GM19193 (cell line): Measurements from ENCODE around the gene FAP.

Experiments
- POLR2A ChIP-seq: IDR thresholded peaks from 4 replicates; pipeline ENCODE4 v1.6.1; 2011; ENCODE audit not compliant: insufficient read depth, insufficient read length; ENCODE audit errors: extremely low read depth

The FAP gene

GRCh38 chr2:162172802-162173370, 70.4 kb downstream of the FAP start:
- no peak for TF ChIP-seq POLR2A

GRCh38 chr2:162166745-162167144, 76.5 kb downstream of the FAP start:
- no peak for TF ChIP-seq POLR2A

DNA sequence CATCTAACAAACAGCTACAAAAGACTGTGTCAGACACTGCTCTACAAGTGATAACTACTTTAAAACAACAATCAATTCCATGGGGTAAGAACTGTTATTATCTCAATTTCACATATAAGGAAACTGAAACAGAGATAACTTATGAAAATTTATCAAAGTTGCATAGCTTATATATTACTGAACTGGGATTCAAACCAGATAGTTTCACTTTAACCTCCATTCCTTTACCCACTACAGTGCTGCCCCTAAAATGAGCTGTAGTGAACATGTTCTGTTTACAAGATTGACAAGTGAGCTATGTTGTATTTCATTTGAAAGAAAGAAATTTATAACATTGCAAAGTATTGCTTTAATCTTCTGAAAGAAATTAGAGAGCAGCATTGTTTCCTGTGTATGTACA, 77.1 kb downstream of the FAP start:
- TF ChIP-seq POLR2A: no peak

DNA sequence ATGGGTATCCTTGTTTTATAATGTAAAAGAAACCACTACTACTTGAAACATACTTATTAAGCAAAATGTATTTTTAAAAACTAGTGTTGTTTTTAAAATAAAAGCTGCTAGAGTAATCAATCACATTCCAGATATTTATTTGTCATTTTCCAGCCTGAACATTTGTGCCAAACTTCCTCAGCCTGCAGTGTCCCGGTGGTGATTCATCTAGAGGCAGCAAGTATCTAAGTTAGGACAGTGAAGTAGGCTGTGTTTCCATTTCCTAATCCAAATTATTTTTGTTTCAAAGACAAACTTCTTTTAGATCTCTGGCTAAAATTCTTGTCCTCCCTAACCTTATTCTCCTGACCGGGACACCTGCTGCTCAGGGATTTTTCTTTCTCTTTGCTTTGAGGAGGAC, 78.4 kb downstream of the FAP start:
- no peak for TF ChIP-seq POLR2A

DNA sequence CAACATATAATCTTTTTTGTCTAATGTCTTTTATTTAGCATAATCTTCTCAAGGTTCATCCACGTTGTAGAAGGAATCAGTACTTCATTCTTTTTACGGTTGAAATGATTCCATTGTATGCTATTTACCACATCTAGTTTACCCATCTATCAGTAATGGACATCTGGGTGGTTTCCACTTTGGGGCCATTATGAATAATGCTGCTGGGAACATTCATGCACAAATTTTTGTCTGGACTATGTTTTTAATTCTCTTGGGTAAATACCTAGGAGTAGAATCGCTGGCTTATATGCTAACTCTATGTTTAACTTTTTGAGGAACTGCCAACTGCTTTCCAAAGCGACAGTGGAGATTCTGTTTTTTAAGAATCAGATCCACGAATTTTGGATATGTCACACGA, 83.8 kb downstream of the FAP start:
- TF ChIP-seq POLR2A: no peak

DNA sequence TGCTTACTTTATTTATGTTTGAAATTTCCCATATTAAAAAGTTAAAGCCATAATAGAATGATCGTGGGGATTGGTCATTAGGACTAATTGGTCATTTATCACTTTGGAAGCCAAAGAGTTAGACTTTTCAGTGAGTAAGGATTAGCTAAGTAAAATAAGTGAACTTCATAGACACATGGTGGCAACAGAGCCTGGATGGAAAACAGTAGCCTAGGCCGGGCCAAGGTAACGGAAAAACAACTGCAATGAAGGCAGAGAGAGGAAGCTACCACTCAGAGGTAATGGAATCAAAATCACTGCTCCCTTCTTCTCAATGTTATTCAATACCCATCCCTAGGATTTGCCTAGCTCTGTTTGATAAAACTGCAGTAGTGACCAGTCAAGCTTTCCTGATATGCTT, 87.1 kb downstream of the FAP start:
- no peak for TF ChIP-seq POLR2A

GRCh38 chr2:162155093-162155492, 88.2 kb downstream of the FAP start:
- no peak for TF ChIP-seq POLR2A

DNA sequence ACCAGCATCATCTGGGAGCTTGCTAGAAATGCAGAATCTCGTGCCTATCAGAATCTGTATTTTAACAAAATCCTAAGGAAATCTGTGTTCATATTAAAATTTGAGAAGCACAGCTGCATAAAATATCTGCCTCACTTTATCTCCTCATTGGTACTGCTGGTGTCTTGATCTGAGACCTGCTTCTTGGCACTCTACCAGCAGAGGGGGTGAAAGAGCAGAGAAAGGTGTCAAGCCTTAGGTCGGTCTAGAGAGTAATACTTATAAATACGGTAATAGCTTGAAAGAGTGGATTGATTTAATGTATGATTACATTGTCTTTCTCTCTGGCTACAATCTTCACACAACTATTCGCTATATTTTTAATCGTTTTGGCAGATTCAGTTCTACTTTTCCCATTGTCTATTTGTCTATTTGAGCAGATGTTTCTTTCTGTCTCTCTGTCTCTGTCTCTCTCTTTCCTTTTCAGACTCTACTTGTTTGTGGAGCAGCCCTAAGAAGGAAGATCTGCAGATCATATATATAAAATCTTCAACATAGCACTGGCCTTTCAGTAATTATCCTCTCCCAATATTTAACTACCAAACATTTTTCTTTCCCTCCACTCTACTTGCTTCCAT, 89.5 kb downstream of the FAP start:
- TF ChIP-seq POLR2A: no peak

GRCh38 chr2:162152147-162152546, 91.1 kb downstream of the FAP start, which contains the start of gene GCG:
TSS of gene GCG (minus strand) at chr2:162152247. CDS start at chr2:162149178, 3,069 bp downstream.
- no peak for TF ChIP-seq POLR2A

- no peak for TF ChIP-seq POLR2A
Measured at GRCh38 chr2:162149940-162150339, 93.3 kb downstream of the FAP start.

DNA sequence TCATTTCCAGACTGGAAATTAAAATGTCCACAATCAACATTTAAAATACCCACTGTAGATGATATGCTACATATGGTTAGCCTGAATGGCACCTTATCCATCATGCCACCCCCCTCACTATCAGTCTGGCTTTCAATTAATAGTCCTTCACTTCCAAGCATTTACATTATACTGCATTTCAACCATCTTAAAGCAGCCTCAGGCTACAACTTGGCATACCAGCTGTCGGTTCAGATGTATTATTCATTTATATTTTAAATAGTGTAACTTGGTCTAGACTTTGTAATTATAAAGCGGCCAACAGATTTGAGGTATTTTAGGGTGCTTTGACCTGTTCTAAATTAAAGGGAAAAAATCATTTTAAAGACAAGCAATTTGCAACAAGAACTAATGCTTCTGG, 93.8 kb downstream of the FAP start:
- TF ChIP-seq POLR2A: no peak

GRCh38 chr2:162148956-162149355, 94.3 kb downstream of the FAP start:
- no peak for TF ChIP-seq POLR2A

- TF ChIP-seq POLR2A: no peak
Measured at GRCh38 chr2:162143969-162144368, 99.3 kb downstream of the FAP start.

DNA sequence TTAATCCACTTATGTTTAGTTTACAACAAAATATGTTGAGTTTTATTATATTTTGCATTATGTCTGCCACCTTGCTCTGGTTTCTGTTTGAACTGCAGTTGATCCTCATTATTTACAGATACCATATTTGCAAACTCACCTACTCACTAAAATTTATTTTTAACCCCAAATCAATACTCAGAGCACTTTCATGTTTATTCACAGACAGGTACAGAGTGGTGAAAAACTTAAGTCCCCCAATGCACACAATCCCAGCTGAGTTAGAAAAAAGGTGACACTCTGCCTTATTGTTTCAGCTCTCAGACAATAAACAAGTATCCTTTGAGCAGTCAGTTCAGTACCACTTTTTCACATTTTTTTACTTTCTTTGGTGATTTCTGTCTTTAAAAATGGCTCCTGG, 104.9 kb downstream of the FAP start:
- TF ChIP-seq POLR2A: no peak

GRCh38 chr2:162127422-162127821, 115.8 kb downstream of the FAP start:
- no peak for TF ChIP-seq POLR2A

DNA sequence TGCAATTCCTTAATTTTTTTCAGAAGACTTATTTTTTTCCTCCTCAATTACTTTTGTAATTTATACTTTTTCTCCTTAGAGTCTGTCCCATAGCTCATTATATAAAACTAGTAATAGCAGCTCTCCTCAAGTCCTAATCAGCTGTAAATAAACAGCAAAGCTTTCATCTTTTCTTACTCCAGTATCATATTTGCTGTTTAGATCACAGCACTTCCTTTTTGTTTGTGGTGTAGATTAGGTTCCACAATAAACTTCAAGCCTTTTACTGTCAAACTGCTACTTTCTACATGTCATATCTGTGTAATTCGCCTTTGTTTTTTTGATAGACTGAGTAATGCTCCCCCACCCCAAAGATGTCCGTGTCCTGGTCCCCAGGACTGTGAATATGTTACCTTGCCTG, 116.7 kb downstream of the FAP start:
- TF ChIP-seq POLR2A: no peak

DNA sequence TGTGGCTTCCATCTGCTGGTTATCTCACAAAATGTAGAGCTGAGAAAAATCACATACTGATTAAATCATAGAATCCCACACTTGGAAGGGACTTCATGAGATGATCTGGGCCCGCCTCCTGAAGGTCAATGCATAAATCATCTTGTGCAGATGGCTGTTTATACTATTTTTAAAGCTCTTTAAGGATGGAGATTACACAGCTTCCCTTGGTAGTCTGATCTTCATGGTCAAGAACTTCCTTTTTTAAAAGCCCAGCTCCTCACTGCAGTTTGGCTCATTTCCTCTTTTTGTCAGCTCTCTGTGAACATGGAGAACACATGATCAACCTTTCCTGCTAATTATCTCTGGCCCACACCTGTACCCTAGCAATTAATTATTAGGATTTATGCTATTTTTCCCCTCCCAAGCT, 117.1 kb downstream of the FAP start:
- TF ChIP-seq POLR2A: no peak
